H1 (cell line): ENCODE data around the gene TRIM4.

Source experiments
- CTCF ChIP-seq, 3 experiments: IDR thresholded peaks; 1 replicate in 2 of 3; 2 replicates in 1 of 3; pipeline versions ENCODE4 v1.5.1 to v1.6.1; 2011; ENCODE audit warnings: low read length in 3 of 3, mild to moderate bottlenecking in 3 of 3, inconsistent platforms in 2 of 3, low read depth in 1 of 3, moderate library complexity in 1 of 3; ENCODE audit not compliant: insufficient read depth in 1 of 3; ENCODE audit errors: control extremely low read depth in 1 of 3
- EZH2 ChIP-seq: fragments of 200-600 bp; sonication (generic); IDR thresholded peaks from 2 replicates; pipeline ENCODE4 v1.7.1; 2012; ENCODE audit warnings: low read depth, mild to moderate bottlenecking, moderate library complexity, low read length, inconsistent platforms; ENCODE audit not compliant: severe bottlenecking
- NANOG ChIP-seq: IDR thresholded peaks from 2 replicates; pipeline ENCODE4 v1.6.1; 2011; ENCODE audit warnings: low read length, low read depth, mild to moderate bottlenecking, inconsistent platforms; ENCODE audit not compliant: insufficient read depth, poor library complexity, severe bottlenecking
- PHF8 ChIP-seq: fragments of 200-600 bp; sonication (generic); conservative IDR thresholded peaks from 2 replicates; pipeline ENCODE4 v1.7.1; 2012; ENCODE audit warnings: low read depth, mild to moderate bottlenecking, inconsistent platforms, low read length, moderate library complexity
- POLR2A ChIP-seq, 2 experiments: IDR thresholded peaks; 1 replicate in 1 of 2; 2 replicates in 1 of 2; pipeline ENCODE4 v1.6.1; 2011; ENCODE audit warnings: low read depth in 2 of 2, low read length in 2 of 2, mild to moderate bottlenecking in 2 of 2; ENCODE audit errors: control extremely low read depth in 1 of 2
- SRF ChIP-seq: IDR thresholded peaks from 2 replicates; pipeline ENCODE4 v1.6.1; 2011; ENCODE audit warnings: mild to moderate bottlenecking, low read depth, low read length, moderate library complexity
- USF2 ChIP-seq: IDR thresholded peaks from 2 replicates; pipeline ENCODE4 v1.6.1; 2011; ENCODE audit warnings: low read length, improper control_type of control experiment

- TF ChIP-seq EZH2 (no peak), POLR2A (IDR thresholded peaks at IDR 0.05; ENCODE audit: control extremely low read depth in 1 of 2, low read depth in 2 of 2, low read length in 2 of 2) (no peak), SRF (no peak), CTCF (IDR thresholded peaks at IDR 0.05; ENCODE audit: control extremely low read depth in 1 of 3, insufficient read depth in 1 of 3, low read depth in 1 of 3, low read length in 3 of 3) (no peak), PHF8 (no peak), USF2 (no peak), NANOG (no peak)
These were observed 7.0 kb upstream of the TRIM4 start for GRCh38 chr7:99926321-99926720.
